Loucy (cell line): Measurements from ENCODE around the gene STRN3.

Experiments used
- EZH2phosphoT487 ChIP-seq: fragments of 200-600 bp; IDR thresholded peaks from 2 replicates; pipeline ENCODE4 v1.6.1; 2018; ENCODE audit warnings: antibody characterized with exemption, mild to moderate bottlenecking, moderate library complexity, borderline replicate concordance
- TF ChIP-seq, protein P1 (sequence below): fragments of 200-600 bp; sonication (generic); conservative IDR thresholded peaks from 2 replicates; pipeline ENCODE4 v1.5.1; 2014; ENCODE audit warnings: mild to moderate bottlenecking, antibody characterized with exemption, low read length

DNA sequence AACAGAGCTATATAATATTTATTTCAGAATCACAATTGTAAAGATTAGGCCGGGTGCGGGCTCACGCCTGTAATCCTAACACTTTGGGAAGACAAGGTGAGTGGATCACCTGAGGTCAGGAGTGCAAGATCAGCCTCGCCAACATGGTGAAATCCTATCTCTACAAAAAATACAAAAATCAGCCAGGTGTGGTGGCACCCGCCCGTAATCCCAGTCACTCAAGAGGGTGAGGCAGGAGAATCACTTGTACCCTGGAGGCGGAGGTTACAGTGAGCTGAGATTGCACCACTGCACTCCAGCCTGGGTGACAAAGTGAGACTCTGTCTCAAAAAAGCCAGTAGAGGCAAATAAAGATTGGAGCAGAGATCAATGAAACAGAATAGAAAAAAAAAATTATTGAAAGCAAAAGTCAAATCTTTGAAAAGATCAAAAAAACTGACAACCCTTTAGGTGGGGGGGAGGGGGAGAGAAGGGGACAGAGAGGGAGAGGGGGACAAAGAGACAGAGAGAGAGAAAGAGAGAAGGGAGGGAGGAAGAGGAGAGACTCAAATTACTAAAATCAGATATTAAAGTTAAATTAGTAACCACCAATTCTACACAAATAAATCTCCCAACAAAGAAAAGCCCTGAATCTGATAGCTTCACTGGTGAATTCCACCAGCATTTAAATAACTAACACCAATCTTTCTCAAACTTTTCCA is 53.1 kb downstream of the STRN3 start:
- TF ChIP-seq EZH2phosphoT487: no peak
- TF ChIP-seq, protein P1, sequence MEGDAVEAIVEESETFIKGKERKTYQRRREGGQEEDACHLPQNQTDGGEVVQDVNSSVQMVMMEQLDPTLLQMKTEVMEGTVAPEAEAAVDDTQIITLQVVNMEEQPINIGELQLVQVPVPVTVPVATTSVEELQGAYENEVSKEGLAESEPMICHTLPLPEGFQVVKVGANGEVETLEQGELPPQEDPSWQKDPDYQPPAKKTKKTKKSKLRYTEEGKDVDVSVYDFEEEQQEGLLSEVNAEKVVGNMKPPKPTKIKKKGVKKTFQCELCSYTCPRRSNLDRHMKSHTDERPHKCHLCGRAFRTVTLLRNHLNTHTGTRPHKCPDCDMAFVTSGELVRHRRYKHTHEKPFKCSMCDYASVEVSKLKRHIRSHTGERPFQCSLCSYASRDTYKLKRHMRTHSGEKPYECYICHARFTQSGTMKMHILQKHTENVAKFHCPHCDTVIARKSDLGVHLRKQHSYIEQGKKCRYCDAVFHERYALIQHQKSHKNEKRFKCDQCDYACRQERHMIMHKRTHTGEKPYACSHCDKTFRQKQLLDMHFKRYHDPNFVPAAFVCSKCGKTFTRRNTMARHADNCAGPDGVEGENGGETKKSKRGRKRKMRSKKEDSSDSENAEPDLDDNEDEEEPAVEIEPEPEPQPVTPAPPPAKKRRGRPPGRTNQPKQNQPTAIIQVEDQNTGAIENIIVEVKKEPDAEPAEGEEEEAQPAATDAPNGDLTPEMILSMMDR: no peak
